Prostate gland (tissue), 2 donors: ENCODE data around the gene STAT4.

Experiments
- CTCF ChIP-seq, 4 experiments: fragments of 200-600 bp in 2 of 4; fragments of 450-650 bp in 2 of 4; sonication (generic) in 2 of 4; IDR thresholded peaks; 1 replicate in 3 of 4; 2 replicates in 1 of 4; pipeline ENCODE4 v1.5.1; 2016 to 2019; ENCODE audit warnings: antibody characterized with exemption in 4 of 4, mild to moderate bottlenecking in 2 of 4, moderate library complexity in 2 of 4
- POLR2A ChIP-seq: fragments of 450-650 bp; IDR thresholded peaks from one replicate; pipeline ENCODE4 v1.6.1; 2016; ENCODE audit warnings: antibody characterized with exemption, mild to moderate bottlenecking
- POLR2AphosphoS5 ChIP-seq: sonication (generic); formaldehyde crosslinking; IDR thresholded peaks from one replicate; pipeline ENCODE4 v1.6.1; 2017; ENCODE audit warnings: antibody characterized with exemption

GRCh38 chr2:191081411-191082155 is 69.2 kb downstream of the STAT4 start:
- TF ChIP-seq CTCF (IDR thresholded peaks at IDR 0.05) (no peak), POLR2A (no peak), POLR2AphosphoS5 (no peak)
